GM18951 (cell line): ENCODE results near the gene DNMBP.
"Not testable (repeated sequence)": the region's sequence is repeated elsewhere in the genome, so short reads cannot be mapped to it uniquely, and the experiment has no call there.

Source experiments
- POLR2A ChIP-seq: IDR thresholded peaks from 4 replicates; pipeline ENCODE4 v1.6.1; 2011; ENCODE audit warnings: mild to moderate bottlenecking; ENCODE audit not compliant: insufficient read length, insufficient read depth; ENCODE audit errors: extremely low read depth
- in situ Hi-C: fragments of 300-500 bp; cut with MboI; formaldehyde crosslinking; loops from one replicate; pipeline ENCODE4 v1.12.0; 2022; ENCODE audit warnings: low sequenced_read_pairs, mixed read lengths, inconsistent platforms; ENCODE audit not compliant: unreplicated experiment

The DNMBP gene

GRCh38 chr10:99881371-99881770, 128.4 kb downstream of the DNMBP start:
- in situ Hi-C loops: no loop called here
- TF ChIP-seq POLR2A: no peak

GRCh38 chr10:99880080-99880835, 129.5 kb downstream of the DNMBP start:
- TF ChIP-seq POLR2A: no peak
- in situ Hi-C loops: no loop called here

GRCh38 chr10:99875473-99875872, 134.3 kb downstream of the DNMBP start:
- in situ Hi-C loops: no loop called here
- TF ChIP-seq POLR2A: no peak

GRCh38 chr10:99874341-99875085, 135.2 kb downstream of the DNMBP start:
- no peak for TF ChIP-seq POLR2A
- in situ Hi-C loops: no loop called here

DNA sequence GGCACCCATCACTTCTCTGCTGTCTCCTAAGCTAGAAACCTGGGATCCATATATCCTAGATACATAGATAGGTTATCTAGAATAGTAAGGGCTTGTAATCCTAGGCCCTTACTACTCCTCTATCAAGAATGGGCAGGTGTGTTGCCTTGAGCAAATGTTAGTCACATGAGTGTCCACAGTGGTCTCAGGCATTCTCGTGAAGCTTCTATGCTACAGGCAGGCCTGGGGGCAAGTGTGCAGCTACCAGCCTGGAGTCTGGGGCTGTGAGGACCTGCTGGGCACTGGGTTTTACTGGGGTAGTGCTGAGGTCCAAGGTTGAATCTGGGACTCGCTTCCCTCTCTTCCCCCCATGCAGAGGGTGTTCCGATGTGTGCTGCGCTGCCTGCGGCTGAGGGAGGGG, 135.9 kb downstream of the DNMBP start:
- TF ChIP-seq POLR2A: no peak
- in situ Hi-C loops: no loop called here

DNA sequence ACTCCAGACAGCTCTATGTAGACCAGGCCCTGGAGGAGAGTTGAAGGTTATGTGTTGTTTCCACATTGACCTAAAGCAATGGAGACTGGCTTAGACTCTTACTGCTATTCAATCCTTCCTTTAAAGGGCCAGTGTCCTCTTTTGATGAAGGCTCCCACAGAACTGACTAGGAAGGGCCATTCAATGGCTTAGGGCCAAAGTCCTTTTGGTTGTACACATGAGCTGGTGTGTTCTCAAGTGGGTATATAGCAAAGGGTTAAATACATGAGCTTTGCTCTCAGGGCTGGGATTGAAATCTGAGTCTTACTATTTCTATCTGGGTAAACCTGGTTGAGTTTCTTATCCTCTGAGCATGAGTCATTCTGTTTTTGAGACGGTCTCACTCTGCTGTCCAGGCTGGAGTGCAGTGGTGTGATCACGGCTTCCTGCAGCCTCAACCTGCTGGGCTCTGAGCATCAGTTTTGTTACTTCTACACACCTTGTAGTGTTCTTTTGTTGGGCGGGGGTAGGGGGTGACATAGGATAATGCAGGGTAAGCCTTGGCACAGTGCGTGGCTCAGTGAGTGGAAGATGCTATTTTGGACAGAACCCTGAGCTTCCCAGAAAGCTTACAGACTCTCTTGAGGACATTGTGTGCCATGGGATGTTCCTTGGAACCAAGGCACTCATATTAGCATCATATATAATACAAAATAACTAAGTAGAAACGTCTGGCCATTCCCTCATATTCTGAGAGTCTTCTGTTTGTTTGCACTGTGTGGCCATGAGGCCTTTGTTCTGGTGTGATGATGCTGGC, 137.2 kb downstream of the DNMBP start:
- in situ Hi-C loops: no loop called here
- no peak for TF ChIP-seq POLR2A

- TF ChIP-seq POLR2A: no peak
- in situ Hi-C loops: no loop called here
Measured at GRCh38 chr10:99870123-99870730, 139.5 kb downstream of the DNMBP start.

DNA sequence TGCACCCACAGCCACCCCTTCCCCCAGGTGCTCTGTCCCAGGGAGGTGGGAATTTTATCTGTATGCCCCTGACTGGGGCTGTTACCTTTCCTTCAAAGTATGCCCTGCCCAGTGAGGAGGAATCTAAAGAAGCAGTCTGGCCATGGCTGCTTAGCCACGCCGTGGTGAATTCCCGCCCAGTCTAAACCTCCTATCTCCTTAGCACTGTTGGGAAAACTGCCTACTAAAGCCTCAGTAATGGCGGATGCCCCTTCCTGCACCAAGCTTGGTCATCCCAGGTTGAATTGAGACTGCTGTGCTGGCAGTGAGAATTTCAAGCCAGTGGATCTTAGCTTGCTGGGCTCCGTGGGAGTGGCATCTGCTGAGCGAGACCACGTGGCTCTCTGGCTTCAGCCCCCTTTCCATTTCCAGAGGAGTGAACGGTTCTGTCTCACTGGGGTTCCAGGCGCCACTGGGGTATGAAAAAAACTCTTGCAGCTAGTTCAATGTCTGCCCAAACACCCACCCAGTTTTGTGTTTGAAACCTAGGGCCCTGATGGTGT, 140.1 kb downstream of the DNMBP start:
- in situ Hi-C loops: no loop called here
- no peak for TF ChIP-seq POLR2A

DNA sequence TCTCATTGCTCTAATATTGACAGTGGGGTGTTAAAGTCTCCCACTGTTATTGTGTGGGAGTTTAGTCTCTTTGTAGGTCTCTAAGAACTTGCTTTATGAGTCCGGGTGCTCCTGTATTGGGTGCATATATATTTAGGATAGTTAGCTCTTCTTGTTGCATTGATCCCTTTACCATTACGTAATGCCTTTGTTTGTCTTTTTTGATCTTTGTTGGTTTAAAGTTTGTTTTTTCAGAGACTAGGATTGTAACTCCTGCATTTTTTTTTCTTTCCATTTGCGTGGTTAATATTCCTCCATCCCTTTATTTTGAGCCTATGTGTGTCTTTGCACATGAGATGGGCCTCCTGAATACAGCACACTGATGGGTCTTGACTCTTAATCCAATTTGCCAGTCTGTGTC, 142.5 kb downstream of the DNMBP start:
- in situ Hi-C loops: not testable (repeated sequence)

DNA sequence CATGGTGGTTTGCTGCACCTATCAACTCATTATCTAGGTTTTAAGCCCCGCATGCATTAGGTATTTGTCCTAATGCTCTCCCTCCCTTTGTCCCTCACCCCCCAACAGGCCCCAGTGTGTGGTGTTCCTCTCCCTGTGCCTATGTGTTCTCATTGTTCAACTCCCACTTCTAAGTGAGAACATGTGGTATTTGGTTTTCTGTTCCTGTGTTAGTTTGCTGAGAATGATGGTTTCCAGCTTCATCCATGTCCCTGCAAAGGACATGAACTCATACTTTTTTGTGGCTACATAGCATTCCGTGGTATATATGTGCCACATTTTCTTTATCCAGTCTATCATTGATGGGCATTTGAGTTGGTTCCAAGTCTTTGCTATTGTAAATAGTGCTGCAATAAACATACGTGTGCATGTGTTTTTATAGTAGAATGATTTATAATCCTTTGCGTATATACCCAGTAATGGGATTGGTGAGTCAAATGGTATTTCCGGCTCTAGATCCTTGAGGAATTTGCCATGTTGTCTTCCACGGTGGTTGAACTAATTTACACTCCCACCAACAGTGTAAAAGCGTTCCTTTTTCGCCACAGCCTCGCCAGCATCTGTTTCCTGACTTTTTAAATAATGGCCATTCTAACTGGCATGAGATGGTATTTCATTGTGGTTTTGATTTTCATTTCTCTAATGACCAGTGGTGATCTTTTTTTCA, 146.1 kb downstream of the DNMBP start:
- in situ Hi-C loops: not testable (repeated sequence)

GRCh38 chr10:99860466-99860865, 149.3 kb downstream of the DNMBP start:
- in situ Hi-C loops: no loop called here
- TF ChIP-seq POLR2A: no peak

DNA sequence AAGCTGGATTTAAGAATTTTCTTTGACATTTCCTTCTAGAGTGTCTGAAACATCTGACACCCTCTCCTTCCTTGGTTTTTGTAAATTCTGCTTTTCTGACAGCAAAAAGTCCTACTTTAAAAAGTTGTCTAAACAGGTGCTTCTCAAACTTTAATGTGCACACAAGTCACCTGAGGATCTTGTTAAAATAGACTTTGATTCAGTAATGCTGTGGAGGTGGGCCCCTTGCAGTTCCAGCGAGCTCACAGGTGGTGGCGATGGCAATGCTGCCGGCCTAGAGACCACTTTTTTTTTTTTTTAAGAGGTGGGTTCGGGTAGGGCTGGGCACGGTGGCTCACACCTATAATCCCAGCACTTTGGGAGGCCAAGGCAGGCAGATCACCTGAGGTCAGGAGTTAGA, 150.2 kb downstream of the DNMBP start:
- in situ Hi-C loops: no loop called here
- TF ChIP-seq POLR2A: no peak

DNA sequence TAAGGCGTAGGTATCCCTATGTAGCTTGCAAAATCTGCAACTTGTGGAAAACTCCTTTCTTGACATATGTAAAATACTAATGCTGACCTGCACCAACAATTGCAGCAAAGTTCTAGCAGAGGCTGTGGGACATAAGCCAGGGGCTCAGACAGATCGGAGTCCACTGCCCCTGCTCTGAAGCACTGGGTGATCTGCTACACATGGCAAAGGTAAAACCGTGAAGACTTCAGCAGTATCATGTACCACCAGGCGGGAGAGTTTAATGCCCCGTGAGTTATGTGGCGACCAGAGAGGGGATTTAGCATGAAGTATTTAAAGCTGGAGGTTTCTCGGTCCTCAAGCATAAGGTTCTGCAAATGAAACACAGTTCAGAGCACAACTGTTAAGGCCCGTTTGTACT, 150.9 kb downstream of the DNMBP start:
- no peak for TF ChIP-seq POLR2A
- in situ Hi-C loops: no loop called here
